Loucy (cell line): Measurements from ENCODE around the gene GREB1L.

Experiments
- EZH2phosphoT487 ChIP-seq: fragments of 200-600 bp; IDR thresholded peaks from 2 replicates; pipeline ENCODE4 v1.6.1; 2018; ENCODE audit warnings: antibody characterized with exemption, mild to moderate bottlenecking, moderate library complexity, borderline replicate concordance
- TF ChIP-seq, protein P1 (sequence below): fragments of 200-600 bp; sonication (generic); conservative IDR thresholded peaks from 2 replicates; pipeline ENCODE4 v1.5.1; 2014; ENCODE audit warnings: mild to moderate bottlenecking, antibody characterized with exemption, low read length

DNA sequence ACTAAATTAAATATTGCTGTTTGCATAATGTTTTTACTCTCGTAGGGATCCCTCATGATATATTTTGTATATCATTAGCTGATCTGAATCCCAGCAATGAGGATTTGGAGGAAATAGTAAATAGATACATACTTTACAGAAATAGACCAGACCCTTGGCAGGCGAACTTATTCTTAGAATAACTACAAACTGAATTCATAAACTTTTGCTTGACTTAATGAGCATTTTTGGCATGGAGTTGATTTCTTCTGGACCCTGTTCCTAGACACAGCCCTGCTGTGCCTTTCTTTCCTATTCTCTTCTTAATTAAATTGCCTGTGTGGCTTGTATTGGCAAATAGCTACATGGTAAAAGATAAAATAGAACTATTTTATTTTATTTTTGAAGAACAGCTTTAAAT lies 145.9 kb downstream of the GREB1L start:
- TF ChIP-seq, protein P1, sequence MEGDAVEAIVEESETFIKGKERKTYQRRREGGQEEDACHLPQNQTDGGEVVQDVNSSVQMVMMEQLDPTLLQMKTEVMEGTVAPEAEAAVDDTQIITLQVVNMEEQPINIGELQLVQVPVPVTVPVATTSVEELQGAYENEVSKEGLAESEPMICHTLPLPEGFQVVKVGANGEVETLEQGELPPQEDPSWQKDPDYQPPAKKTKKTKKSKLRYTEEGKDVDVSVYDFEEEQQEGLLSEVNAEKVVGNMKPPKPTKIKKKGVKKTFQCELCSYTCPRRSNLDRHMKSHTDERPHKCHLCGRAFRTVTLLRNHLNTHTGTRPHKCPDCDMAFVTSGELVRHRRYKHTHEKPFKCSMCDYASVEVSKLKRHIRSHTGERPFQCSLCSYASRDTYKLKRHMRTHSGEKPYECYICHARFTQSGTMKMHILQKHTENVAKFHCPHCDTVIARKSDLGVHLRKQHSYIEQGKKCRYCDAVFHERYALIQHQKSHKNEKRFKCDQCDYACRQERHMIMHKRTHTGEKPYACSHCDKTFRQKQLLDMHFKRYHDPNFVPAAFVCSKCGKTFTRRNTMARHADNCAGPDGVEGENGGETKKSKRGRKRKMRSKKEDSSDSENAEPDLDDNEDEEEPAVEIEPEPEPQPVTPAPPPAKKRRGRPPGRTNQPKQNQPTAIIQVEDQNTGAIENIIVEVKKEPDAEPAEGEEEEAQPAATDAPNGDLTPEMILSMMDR, result no peak
- no peak for TF ChIP-seq EZH2phosphoT487
